ENCODE data around the gene LDLRAD4.

LDLRAD4 gene

DNA sequence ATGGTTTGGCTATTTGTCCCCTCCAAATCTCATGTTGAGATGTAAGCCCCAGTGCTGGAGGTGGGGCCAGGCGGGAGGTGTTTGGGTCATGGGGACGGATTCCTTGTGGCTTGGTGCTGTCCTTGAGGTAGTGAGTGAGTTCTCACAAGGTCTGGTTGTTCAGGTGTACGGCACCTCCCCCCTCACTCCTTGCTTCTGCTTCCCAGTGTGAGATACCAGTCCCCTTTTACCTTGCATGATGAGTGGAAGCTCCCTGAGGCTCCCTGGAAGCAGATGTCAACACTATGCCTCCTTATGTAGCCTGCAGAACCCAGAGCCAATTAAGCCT lies 232.6 kb downstream of the LDLRAD4 start:
- TF ChIP-seq, protein P1, sequence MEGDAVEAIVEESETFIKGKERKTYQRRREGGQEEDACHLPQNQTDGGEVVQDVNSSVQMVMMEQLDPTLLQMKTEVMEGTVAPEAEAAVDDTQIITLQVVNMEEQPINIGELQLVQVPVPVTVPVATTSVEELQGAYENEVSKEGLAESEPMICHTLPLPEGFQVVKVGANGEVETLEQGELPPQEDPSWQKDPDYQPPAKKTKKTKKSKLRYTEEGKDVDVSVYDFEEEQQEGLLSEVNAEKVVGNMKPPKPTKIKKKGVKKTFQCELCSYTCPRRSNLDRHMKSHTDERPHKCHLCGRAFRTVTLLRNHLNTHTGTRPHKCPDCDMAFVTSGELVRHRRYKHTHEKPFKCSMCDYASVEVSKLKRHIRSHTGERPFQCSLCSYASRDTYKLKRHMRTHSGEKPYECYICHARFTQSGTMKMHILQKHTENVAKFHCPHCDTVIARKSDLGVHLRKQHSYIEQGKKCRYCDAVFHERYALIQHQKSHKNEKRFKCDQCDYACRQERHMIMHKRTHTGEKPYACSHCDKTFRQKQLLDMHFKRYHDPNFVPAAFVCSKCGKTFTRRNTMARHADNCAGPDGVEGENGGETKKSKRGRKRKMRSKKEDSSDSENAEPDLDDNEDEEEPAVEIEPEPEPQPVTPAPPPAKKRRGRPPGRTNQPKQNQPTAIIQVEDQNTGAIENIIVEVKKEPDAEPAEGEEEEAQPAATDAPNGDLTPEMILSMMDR (IDR thresholded peaks at IDR 0.05; ENCODE audit: extremely low read depth, missing control alignments) = no peak
- DNase-seq (ENCODE audit: low spot score) = no peak

DNA sequence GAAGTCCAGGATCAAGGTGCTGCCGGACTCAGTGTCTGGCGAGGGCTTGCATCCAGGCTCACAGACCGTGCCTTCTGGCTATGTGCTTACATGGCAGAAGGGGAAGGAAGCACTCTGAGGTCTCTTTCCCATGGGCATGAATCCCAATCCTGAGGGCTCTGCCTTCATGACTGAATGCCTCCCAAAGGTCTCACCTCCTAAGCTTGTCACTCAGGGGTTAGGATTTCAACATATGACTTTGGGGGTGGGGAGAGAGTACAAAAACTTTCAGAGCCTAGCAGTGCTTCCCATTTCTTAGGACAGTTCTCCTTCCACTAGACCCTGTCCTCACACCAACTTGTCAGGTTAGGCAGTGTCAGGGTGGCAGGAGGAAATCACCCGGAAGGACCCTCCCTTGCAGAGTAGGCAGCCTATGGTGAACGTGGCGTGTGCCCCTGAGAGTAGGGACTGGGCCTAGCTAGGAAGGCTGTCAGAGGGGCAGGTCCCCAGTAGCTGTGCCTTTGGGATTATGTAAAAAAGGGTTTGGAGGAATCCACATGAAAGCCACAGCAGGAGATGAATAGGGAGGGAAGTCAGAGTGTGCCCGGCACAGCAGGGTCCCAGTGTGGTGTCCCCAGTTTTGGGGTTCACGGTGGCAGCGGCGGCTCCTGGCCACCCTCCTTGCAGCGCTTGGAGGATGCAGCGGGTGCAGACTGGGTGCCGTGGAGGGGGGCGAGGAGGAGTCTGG lies 233.3 kb downstream of the LDLRAD4 start:
- TF ChIP-seq, protein P1 (IDR thresholded peaks at IDR 0.05; ENCODE audit: extremely low read depth, missing control alignments) = no peak
- no peak for DNase-seq (ENCODE audit: low spot score)

DNA sequence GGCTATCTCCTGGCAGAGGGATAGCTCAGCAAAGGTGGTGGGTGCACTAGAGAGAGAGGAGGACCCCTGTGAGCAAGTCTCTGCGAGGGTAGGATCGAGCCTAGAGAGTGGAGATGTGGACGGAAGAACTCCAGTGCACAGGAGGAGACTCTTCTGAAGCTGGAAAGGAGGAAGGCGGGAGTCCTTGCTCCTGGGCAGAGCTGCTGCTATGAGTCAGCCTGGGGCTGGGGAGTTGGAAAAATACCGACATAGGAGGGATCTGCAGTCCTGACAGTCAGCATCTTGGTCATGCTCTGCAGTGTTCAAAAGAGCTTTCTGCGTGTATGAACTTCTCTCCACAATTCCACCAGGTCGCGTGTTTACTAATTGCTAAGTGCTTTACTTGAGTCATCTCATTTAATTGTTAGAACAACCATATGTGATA lies 233.8 kb downstream of the LDLRAD4 start:
- DNase-seq (ENCODE audit: low spot score) = no peak
- TF ChIP-seq, protein P1 (IDR thresholded peaks at IDR 0.05; ENCODE audit: extremely low read depth, missing control alignments) = no peak

DNA sequence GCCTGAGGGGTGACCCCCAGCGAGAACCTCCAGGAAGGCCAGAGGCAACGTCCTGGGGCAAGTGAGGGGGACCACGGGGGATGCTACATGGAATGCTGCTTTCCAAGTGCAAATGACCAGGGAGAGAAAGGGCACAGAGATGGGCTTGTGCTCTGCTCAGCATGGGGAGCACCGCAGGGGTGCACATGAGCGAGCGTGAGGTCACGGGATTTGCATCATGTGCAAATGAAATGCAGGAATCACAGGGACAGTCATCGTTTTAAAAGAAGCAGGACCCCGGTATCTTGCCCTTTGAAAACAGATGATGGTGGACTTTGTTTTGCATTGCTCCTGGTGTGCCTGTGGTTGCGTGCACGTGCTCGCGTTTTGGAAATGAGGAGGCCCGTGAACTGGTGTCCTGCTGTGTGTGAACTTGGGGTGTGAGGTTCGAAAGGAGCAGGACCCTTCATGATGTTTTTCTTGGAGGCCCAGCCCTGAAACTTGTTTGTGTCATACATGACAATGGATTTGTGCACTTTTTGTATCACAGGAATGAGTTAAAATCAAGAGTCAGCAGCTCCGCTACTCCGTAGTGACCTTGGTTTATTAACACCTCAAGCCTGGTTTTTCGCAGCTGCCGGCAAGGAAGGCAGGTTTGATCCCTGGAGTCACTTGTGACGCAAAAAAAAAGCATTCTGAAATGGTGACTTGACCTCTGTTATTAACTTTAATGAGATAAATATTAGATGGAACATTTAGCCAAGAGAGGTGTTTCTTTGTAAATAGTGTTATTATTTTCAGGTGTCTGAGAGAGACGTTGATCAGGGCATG lies 234.5 kb downstream of the LDLRAD4 start:
- TF ChIP-seq, protein P1 (IDR thresholded peaks at IDR 0.05; ENCODE audit: extremely low read depth, missing control alignments) = no peak
- no peak for DNase-seq (ENCODE audit: low spot score)

DNA sequence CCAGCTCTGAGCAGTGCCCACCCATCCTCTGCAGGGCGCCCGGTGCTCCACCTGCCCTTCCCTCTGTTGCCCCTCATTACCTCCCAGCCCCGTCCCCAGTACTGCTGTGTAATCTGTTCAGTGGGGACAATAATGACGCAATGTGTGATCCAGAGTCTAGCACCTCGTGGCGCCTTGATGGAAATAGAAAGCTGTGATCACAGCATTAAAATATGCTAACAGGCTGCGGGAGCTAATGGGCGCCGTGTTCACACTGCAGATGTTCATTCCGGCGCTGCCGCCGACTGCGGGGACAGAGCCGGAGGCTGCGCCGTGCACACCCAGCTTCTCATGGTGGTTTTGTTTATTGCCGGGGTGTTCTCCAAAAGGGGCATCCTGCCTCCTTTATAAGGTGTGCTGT lies 235.2 kb downstream of the LDLRAD4 start:
- DNase-seq (ENCODE audit: low spot score) = no peak
- TF ChIP-seq, protein P1 (IDR thresholded peaks at IDR 0.05; ENCODE audit: extremely low read depth, missing control alignments) = no peak

DNA sequence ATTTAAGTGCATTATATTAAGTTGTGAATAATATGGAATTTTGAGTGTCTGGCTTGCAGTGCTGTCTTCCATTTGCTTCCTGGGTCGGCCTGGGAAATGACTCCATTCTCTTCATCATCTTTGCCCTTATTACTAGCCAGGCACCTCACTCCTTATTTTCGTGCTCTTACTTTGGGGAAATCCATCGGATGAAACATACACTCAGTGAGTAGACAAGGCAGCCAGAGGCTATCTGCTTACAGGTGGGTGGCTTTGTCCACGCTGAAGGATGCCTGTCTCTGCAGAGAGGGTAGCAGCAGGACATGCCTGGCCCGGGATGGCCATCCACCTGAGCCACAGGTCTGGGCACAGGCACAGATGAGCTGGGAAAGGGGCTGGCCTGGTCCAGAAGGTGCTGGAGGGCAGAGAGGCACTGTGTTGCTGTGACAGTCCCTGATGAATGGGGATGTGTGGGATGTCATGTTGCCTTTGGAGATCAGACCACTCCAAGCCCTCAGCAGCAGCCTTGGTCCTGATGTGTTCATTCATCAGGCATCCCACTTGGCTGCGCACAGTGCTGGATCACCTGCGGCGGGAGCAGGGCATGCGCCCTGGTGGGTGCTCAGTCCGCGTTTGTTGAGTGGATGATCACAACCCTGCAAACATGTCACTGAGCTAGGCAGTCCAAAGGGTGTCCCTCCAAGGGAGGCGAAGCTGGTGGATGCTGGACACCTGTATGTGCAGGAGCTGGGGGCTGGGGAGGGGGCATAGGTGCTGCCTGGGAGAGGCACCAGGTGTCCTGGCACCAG lies 236.0 kb downstream of the LDLRAD4 start:
- TF ChIP-seq, protein P1 (IDR thresholded peaks at IDR 0.05; ENCODE audit: extremely low read depth, missing control alignments) = no peak
- DNase-seq (ENCODE audit: low spot score) = no peak

DNA sequence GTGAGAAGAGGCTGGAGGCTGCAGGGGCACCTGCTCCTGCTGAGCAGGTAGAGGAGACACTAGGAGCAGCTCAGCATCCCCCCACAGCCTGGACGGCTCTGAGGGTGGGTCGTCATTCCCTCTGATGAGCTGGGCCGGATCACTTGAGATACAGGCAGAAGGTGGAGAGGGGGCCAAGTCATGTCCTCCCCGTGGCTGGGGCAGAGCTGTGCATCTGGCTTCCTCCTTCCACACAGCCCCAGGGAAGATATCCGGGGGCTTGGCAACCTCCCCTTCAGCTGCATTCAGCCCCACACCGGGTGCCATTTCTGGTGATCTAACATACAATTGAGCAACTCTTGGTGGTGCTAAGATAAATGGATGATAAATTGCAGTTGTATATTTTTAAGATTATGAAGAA lies 236.9 kb downstream of the LDLRAD4 start:
- no peak for DNase-seq (ENCODE audit: low spot score)
- TF ChIP-seq, protein P1 (IDR thresholded peaks at IDR 0.05; ENCODE audit: extremely low read depth, missing control alignments) = no peak

All from GM20000 (cell line).